ENCODE results near the gene DHRS7.
"Not testable (repeated sequence)": the region's sequence is repeated elsewhere in the genome, so short reads cannot be mapped to it uniquely, and the experiment has no call there.

The DHRS7 gene

GRCh38 chr14:60134702-60135101, 30.5 kb downstream of the DHRS7 start:
- no peak for DNase-seq (ENCODE audit: low read depth in 3 of 3)

GRCh38 chr14:60133487-60133886, 31.7 kb downstream of the DHRS7 start:
- no peak for DNase-seq (ENCODE audit: low read depth in 3 of 3)

GRCh38 chr14:60125918-60126317, 39.3 kb downstream of the DHRS7 start:
- DNase-seq (ENCODE audit: low read depth in 3 of 3) = no peak

GRCh38 chr14:60116181-60116580, 49.0 kb downstream of the DHRS7 start:
- DNase-seq (ENCODE audit: low read depth in 3 of 3) = no peak

- no peak for DNase-seq (ENCODE audit: low read depth in 3 of 3)
Measured at GRCh38 chr14:60114881-60115280, 50.3 kb downstream of the DHRS7 start.

GRCh38 chr14:60111732-60112131, 53.5 kb downstream of the DHRS7 start:
- no peak for DNase-seq (ENCODE audit: low read depth in 3 of 3)

- no peak for DNase-seq (ENCODE audit: low read depth in 3 of 3)
Measured at GRCh38 chr14:60107477-60107876, 57.7 kb downstream of the DHRS7 start.

GRCh38 chr14:60106339-60106738, 58.9 kb downstream of the DHRS7 start:
- DNase-seq (ENCODE audit: low read depth in 3 of 3) = no peak

- no peak for DNase-seq (ENCODE audit: low read depth in 3 of 3)
Measured at GRCh38 chr14:60102389-60102788, 62.8 kb downstream of the DHRS7 start.

GRCh38 chr14:60101786-60102185, 63.4 kb downstream of the DHRS7 start:
- DNase-seq (ENCODE audit: low read depth in 3 of 3) = no peak

GRCh38 chr14:60099855-60100254, 65.3 kb downstream of the DHRS7 start:
- DNase-seq (ENCODE audit: low read depth in 3 of 3) = not testable (repeated sequence)

GRCh38 chr14:60097974-60098373, 67.2 kb downstream of the DHRS7 start:
- DNase-seq (ENCODE audit: low read depth in 3 of 3) = no peak

GRCh38 chr14:60095781-60096450, 69.3 kb downstream of the DHRS7 start:
- no peak for DNase-seq (ENCODE audit: low read depth in 3 of 3)

- no peak for DNase-seq (ENCODE audit: low read depth in 3 of 3)
Measured at GRCh38 chr14:60095231-60095630, 70.0 kb downstream of the DHRS7 start.

GRCh38 chr14:60094306-60094897, 70.8 kb downstream of the DHRS7 start:
- no peak for DNase-seq (ENCODE audit: low read depth in 3 of 3)

Data from stimulated activated CD4-positive, alpha-beta T cell treated with anti-CD3 and anti-CD28 coated beads, TNF-alpha, amount 100 ng/mL, for 24 hours (primary cell).